Kidney epithelial cell (primary cell): ENCODE results near the gene ETS1. TPM values are rescaled to one million over a fixed set of nuclear protein-coding genes. Genes with fewer than 3 reads are reported as not detected.

Source experiments
- DNase-seq: peaks from one replicate; pipeline ENCODE4 v3.0.0-alpha.2; 2010; ENCODE audit warnings: low read depth
- H3K27me3 ChIP-seq: 2 replicates; pipeline ENCODE4 v1.6.0; 2011; ENCODE audit warnings: low read length; ENCODE audit not compliant: control insufficient read depth, insufficient read depth
- H3K36me3 ChIP-seq: 2 replicates; pipeline ENCODE4 v1.5.1; 2011; ENCODE audit warnings: low read length; ENCODE audit not compliant: control insufficient read depth, insufficient read depth
- H3K4me3 ChIP-seq: 2 replicates; pipeline ENCODE4 v1.5.1; 2011; ENCODE audit warnings: low read depth, mild to moderate bottlenecking, control low read depth, low read length
- total RNA-seq: library from RNA; depleted of rRNA; stranded (reverse); fragments of >200 nt; gene quantifications from 2 replicates; pipeline ENCODE4 v1.2.3, GENCODE V29; 2015
- TF ChIP-seq, protein P1 (sequence below): IDR thresholded peaks from 2 replicates; pipeline ENCODE4 v1.5.1; 2011; ENCODE audit warnings: mild to moderate bottlenecking, moderate library complexity, low read length, control low read depth, inconsistent platforms; ENCODE audit not compliant: insufficient read depth, poor library complexity, severe bottlenecking

The ETS1 gene
- total RNA-seq, 1 donor from 2014 or later, result 224 TPM

DNA sequence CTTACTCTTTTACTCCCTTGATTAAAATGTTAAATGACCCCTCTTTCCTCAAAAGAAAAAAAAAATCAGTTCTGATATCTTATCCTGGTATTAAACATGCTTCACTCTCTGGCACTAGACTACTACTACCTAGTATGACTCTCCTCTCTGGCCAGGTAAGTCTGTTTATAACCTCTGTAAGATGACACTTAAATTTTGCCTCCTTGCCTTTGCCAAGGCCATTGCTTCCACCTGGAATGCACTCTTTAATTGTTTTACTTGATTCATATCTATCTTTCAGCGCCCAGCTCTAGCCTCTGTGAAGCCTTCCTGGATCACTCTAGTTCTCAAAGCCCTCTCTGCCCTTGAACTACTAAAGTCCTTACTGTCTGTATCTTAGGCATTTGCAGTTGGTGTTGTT is 170.4 kb downstream of the ETS1 start:
- TF ChIP-seq, protein P1, sequence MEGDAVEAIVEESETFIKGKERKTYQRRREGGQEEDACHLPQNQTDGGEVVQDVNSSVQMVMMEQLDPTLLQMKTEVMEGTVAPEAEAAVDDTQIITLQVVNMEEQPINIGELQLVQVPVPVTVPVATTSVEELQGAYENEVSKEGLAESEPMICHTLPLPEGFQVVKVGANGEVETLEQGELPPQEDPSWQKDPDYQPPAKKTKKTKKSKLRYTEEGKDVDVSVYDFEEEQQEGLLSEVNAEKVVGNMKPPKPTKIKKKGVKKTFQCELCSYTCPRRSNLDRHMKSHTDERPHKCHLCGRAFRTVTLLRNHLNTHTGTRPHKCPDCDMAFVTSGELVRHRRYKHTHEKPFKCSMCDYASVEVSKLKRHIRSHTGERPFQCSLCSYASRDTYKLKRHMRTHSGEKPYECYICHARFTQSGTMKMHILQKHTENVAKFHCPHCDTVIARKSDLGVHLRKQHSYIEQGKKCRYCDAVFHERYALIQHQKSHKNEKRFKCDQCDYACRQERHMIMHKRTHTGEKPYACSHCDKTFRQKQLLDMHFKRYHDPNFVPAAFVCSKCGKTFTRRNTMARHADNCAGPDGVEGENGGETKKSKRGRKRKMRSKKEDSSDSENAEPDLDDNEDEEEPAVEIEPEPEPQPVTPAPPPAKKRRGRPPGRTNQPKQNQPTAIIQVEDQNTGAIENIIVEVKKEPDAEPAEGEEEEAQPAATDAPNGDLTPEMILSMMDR, result no peak
- DNase-seq, result no peak
- Histone ChIP-seq H3K4me3 (no peak overlapping the region), H3K36me3 (no peaks in the 10 kb centered on the region), H3K27me3 (no peaks in the 10 kb centered on the region)

DNA sequence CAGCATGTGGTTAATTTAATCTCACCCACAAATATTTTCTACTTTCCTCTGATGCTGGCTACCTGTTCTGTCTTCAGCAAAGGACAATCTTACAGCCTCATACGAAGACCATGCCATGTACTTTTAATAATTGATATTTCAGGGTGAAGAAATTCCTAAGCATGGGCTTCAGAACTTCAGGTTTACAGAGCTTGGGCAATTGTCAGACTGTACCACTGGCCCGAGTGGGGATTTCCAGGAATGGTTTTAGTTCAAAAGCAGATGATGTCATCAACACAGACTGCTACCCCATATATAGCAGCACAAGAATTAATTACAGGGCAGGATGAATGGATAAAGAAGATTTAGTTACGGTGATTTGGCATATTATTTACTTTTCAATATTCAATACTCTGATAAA is 171.8 kb downstream of the ETS1 start:
- TF ChIP-seq, protein P1, result no peak
- H3K36me3 ChIP-seq, result no peaks in the 10 kb centered on the region
- DNase-seq, result no peak
- H3K27me3 ChIP-seq, result no peaks in the 10 kb centered on the region
- no peak overlapping the region for H3K4me3 ChIP-seq

DNA sequence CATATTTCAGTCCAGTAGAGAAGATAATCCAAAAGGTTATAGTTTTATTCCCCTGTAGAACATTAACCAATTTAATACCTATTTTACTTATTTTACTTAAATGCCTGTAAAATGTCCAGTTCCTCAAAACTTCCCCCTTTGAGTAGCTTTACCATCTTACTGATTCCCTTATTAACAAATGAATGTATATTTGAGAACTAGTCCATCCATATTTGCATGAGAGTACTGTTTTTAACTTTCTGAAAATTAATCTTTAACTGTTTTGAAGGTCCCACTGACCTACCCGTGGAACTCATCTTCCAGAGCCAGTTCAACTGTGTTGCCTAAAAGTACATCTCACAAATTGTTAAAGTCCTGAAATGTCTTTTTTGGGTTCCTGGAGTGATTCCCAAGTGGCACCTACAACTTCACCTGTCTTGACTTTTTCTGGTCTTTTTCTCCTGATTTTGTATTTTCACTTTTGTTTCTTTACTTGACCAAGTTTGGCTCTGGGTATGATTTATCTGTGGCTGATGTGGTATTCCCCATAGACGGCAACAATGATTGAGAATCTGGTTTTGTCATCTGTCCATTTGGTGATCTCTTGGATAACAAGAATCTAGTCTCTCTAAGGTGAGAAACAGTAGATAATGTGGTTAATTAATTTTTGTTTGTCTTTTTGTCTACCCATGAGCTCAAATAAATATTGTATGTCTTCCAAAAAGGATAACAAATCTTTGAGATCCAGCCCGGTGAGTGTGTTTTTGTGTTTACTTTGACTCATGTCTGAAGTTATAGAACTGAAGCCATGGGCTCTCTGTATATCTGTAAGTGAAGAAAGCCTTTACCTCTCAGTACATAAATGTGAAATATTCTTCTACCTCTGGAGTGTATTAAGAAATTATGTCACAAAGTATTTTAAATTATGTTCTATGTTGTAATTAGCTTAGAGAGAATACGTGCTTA is 174.2 kb downstream of the ETS1 start:
- no peak for DNase-seq
- TF ChIP-seq, protein P1, result no peak
- no peaks in the 10 kb centered on the region for H3K36me3 ChIP-seq

DNA sequence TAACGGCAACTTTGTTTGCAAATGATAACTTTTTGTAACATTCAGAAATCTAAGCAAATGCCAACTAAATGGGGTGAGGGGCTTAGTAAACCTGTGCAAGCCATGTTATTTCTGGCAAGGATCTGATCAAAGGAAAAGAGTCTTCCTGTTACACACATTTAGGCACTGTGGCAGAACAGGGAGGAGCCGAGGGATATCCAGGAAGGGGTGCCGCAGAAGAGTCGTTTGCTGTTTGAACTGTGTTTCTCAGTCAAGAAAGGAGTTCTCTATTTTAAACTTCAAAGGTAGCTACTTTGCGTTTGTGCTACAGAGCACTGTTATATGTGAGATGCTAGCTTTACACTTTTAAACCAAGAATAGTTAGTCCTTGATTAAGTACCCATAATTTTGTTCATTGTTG is 175.5 kb downstream of the ETS1 start:
- Histone ChIP-seq H3K27me3 (no peaks in the 10 kb centered on the region), H3K4me3 (no peak overlapping the region), H3K36me3 (no peaks in the 10 kb centered on the region)
- no peak for DNase-seq
- TF ChIP-seq, protein P1, result no peak

More for the DNA sequence above, 174.2 kb downstream of the ETS1 start:
- Histone ChIP-seq H3K4me3 (no peak overlapping the region), H3K27me3 (no peaks in the 10 kb centered on the region)

DNA sequence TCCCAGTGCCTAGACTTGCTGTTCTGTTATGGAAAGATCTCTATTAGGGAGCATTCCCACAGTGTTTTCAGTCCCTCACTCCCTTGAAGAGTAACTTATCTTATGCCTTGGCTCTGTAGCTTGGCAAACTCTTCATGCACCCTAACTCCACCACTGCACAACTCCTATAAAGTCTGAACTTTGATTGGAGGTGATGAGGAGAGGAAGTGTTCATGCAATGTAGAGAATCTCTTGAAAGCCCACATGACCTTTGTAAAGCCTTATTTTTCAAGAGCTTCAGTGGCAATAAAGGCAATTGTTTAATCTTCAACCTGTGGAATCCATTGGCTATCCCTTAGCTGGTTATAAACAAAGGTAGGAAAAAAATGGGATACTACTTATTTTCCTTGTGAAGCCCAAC is 176.2 kb downstream of the ETS1 start:
- H3K36me3 ChIP-seq, result no peaks in the 10 kb centered on the region
- H3K4me3 ChIP-seq, result no peak overlapping the region
- no peaks in the 10 kb centered on the region for H3K27me3 ChIP-seq
- DNase-seq, result no peak
- TF ChIP-seq, protein P1, result no peak
